Stimulated activated naive CD8-positive, alpha-beta T cell treated with anti-CD3 and anti-CD28 coated beads, Interleukin-15, Interleukin-2, amounts not matched to agents 100 ng/mL and 50 ng/mL, for 24 hours (primary cell): ENCODE measurements around the gene BABAM2.

Experiments
- H3K27ac Mint-ChIP-seq: one replicate; pipeline ENCODE4 v1.8.0; 2021; ENCODE audit warnings: mild to moderate bottlenecking, mixed read lengths
- H3K27me3 Mint-ChIP-seq: one replicate; pipeline ENCODE4 v1.8.0; 2021; ENCODE audit warnings: mixed read lengths
- H3K36me3 Mint-ChIP-seq: one replicate; pipeline ENCODE4 v1.8.0; 2021; ENCODE audit warnings: low read depth, mixed read lengths
- H3K4me1 Mint-ChIP-seq: one replicate; pipeline ENCODE4 v1.8.0; 2021; ENCODE audit warnings: low read depth, mixed read lengths
- H3K4me3 Mint-ChIP-seq: one replicate; pipeline ENCODE4 v1.8.0; 2021; ENCODE audit warnings: mild to moderate bottlenecking, mixed read lengths
- H3K9me3 Mint-ChIP-seq: one replicate; pipeline ENCODE4 v1.8.0; 2021; ENCODE audit warnings: mixed read lengths

BABAM2 gene

DNA sequence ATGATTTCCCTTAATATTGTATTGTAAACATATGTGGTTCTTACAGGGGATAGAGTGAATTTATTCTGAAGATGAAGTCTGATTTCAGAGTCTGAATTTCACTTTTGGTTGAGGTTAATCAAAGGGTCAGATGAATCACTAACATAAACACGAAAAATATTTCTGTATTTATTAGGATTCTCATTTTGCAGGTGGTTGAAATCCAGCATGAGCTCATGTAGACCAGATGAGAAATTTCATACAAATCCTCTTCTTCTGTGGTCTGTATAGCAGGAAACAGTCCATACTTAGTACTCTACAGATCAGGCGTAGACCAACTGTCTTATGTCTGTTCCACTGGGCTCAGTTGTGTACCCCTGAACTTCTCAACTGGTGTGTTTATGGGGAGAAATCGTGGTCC, 157.8 kb downstream of the BABAM2 start:
- H3K27me3 Mint-ChIP-seq: no peaks in the 10 kb centered on the region
- H3K36me3 Mint-ChIP-seq: peaks cover 27% of the 10 kb centered on the region
- H3K9me3 Mint-ChIP-seq: no peaks in the 10 kb centered on the region
- no peak overlapping the region for H3K27ac Mint-ChIP-seq
- H3K4me3 Mint-ChIP-seq: no peak overlapping the region
- H3K4me1 Mint-ChIP-seq: no peaks in the 10 kb centered on the region

DNA sequence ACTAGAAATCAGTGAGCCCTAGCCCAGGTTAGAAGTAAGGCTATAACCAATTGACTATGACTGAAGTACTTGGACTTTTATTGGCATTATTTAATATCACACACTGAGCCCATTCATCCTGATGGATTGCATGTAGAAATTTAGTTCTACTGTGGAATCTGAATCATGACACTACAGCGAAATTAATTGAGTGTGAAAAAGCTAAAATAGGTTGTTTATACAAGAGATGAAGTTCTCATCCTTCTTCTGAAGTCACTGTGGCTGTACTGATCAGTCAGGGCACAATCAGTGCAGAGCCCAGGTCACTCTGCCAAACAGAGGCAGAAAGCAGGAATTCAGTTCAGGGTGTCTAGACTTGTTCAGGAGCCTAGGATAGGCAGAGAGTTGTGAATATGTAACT, 158.9 kb downstream of the BABAM2 start:
- H3K27ac Mint-ChIP-seq: no peak overlapping the region
- H3K4me3 Mint-ChIP-seq: no peak overlapping the region
- H3K27me3 Mint-ChIP-seq: no peaks in the 10 kb centered on the region
- no peaks in the 10 kb centered on the region for H3K4me1 Mint-ChIP-seq
- peaks cover 27% of the 10 kb centered on the region for H3K36me3 Mint-ChIP-seq
- H3K9me3 Mint-ChIP-seq: no peaks in the 10 kb centered on the region

DNA sequence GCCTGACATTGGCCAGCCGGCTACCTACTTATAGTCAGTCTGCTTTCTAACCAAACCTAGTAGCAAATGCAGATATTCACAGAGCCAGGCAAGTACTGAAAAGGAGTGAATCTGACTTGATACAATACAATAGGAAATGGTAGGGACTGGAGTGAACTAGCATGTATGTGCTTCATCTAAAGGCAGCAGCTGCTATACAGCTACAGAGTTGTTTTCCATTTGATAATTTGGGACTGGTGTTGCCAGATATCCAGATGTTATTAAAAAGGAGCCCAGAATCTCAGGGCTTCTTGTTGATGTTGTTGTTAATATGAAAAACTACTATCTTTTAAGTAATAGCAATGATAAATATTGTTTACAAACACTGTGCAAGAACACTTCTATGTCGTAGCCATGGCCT, 159.4 kb downstream of the BABAM2 start:
- Mint-ChIP-seq H3K27me3 (no peaks in the 10 kb centered on the region), H3K4me3 (no peak overlapping the region), H3K9me3 (no peaks in the 10 kb centered on the region), H3K36me3 (peaks cover 30% of the 10 kb centered on the region), H3K27ac (no peak overlapping the region), H3K4me1 (peaks cover 3% of the 10 kb centered on the region)

DNA sequence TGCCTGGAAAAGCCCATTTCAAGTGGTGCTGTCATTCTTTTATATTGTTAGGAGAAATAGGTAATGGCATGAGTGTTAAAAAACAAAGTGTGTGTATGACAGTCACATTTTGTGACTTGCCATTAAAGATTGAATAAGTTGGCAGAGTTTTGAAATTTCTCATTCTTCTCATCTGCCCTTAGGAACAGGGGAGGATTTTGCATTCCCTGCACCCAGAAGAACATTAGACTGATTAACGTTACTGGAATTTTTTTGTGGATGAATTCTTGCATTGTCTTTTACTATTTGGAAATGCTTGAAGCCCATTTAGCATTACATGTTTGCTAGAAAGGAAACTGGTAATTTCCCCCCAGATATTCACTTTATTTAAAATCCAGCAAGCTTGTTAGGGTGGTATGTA, 162.2 kb downstream of the BABAM2 start:
- Mint-ChIP-seq H3K36me3 (peaks cover 36% of the 10 kb centered on the region), H3K27me3 (no peaks in the 10 kb centered on the region), H3K4me3 (no peak overlapping the region), H3K9me3 (peaks cover 4% of the 10 kb centered on the region), H3K27ac (no peak overlapping the region), H3K4me1 (peaks cover 18% of the 10 kb centered on the region)

DNA sequence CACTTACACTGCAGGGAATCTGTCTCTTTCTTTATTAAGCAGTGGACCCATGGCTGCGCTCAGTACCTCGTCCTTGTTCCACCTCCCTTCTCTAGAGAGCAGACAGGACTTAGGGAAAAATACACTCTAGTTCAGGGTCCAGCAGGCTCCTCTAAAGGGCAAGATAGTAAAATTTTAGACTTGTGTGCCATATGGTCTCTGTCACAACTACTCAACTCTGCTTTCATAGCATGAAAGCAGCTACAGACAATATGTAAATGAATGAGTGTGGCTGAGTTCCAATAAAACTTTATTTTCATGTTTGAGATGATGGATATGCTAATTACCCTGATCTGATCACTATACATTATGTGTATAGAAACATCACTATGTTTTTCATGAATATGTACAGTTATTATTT, 163.1 kb downstream of the BABAM2 start:
- H3K4me3 Mint-ChIP-seq: no peak overlapping the region
- H3K9me3 Mint-ChIP-seq: peaks cover 4% of the 10 kb centered on the region
- H3K27ac Mint-ChIP-seq: no peak overlapping the region
- H3K36me3 Mint-ChIP-seq: peaks cover 34% of the 10 kb centered on the region
- no peaks in the 10 kb centered on the region for H3K27me3 Mint-ChIP-seq
- H3K4me1 Mint-ChIP-seq: peaks cover 18% of the 10 kb centered on the region

DNA sequence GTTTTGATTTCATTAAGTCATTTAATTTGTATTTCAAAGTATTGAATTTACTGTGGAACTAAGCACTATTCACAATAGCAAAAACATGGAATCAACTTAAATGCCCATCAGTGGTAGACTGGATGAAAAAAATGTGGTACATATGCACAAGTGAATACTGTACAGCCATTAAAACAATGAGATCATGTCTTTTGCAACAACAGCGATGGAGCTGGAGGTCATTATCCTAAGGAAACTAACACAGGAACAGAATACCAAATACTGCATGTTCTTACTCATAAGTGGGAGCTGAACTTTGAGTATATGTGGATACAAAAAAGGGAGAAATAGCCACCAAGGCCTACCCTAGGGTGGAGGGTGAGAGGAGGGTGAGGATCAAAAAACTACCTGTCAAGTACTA, 164.4 kb downstream of the BABAM2 start:
- Mint-ChIP-seq H3K36me3 (peaks cover 33% of the 10 kb centered on the region), H3K27me3 (no peaks in the 10 kb centered on the region), H3K27ac (peak overlapping the region; percentile 61), H3K4me3 (no peak overlapping the region), H3K9me3 (peaks cover 4% of the 10 kb centered on the region), H3K4me1 (peaks cover 18% of the 10 kb centered on the region)

DNA sequence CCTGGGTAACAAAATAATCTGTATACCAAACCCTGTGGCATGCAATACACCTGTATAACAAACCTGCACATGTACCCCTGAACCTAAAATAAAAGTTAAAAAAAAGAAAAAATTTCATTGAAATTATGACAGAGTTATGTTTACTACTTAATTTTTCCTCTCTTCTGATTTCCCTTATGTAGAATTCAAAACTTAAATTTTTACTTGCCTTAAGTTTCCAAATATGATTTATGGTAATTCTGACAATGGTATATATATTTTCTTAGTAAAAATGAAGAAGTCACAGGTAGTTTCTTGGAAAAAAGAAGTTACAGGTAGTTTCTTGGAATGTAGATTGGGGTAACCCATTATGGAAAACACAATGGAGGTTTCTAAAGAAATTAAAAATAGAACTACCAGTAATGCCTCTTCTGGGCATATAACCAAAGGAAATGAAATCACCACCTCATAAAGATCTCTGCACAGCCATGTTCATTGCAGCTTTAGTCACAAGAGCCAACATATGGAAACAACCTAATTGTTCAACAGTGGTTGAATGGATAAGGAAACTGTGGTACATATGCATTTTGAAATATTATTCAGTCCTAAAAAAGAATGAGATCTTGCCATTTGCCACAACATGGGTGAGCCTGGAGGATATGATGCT, 164.9 kb downstream of the BABAM2 start:
- no peaks in the 10 kb centered on the region for H3K27me3 Mint-ChIP-seq
- peak overlapping the region; percentile 10 for H3K27ac Mint-ChIP-seq
- H3K9me3 Mint-ChIP-seq: peaks cover 4% of the 10 kb centered on the region
- H3K4me3 Mint-ChIP-seq: no peak overlapping the region
- H3K4me1 Mint-ChIP-seq: peaks cover 18% of the 10 kb centered on the region
- peaks cover 33% of the 10 kb centered on the region for H3K36me3 Mint-ChIP-seq

DNA sequence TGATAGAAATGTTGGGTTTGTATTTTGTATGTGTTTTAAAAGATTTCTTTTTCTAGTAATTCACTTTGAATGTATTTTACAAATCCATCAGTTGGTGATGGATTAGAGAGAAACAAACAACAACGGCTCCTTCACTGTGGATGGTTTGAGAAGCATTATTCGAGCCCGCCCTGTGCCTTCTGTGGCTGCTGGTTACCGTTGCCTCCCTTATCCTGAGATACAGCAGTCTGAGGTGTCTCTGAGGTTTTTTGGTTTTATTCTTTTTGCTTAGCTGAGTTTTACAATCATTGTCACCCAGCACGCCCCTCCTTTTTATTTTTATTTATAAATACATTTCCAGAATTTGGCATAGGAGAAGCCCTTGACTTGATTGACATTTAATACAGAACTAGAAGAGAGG, 168.3 kb downstream of the BABAM2 start:
- Mint-ChIP-seq H3K27ac (no peak overlapping the region), H3K4me3 (no peak overlapping the region), H3K36me3 (peaks cover 20% of the 10 kb centered on the region), H3K27me3 (no peaks in the 10 kb centered on the region), H3K4me1 (peaks cover 30% of the 10 kb centered on the region), H3K9me3 (peaks cover 4% of the 10 kb centered on the region)

DNA sequence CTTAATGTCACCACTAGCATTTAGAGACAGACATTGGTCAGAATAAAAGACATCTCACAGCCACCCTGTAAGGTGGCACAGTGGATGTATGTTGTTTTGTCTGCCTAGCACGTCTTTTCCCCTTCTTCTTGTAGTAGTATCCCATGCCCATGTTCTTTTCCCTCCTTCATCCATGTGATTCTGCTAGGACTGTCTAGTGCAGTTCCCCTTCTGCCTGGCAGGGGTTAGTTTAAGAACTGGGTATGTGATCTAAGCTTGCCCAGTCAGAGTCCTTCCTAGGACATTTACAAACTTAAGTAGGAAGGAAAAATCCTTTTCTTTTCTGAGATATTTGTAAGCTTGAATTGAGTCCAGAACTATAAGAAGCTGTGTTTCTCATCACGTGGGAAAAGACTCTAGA, 172.3 kb downstream of the BABAM2 start:
- Mint-ChIP-seq H3K4me3 (no peak overlapping the region), H3K4me1 (peaks cover 18% of the 10 kb centered on the region), H3K9me3 (no peaks in the 10 kb centered on the region), H3K27ac (no peak overlapping the region), H3K36me3 (peaks cover 12% of the 10 kb centered on the region), H3K27me3 (no peaks in the 10 kb centered on the region)

DNA sequence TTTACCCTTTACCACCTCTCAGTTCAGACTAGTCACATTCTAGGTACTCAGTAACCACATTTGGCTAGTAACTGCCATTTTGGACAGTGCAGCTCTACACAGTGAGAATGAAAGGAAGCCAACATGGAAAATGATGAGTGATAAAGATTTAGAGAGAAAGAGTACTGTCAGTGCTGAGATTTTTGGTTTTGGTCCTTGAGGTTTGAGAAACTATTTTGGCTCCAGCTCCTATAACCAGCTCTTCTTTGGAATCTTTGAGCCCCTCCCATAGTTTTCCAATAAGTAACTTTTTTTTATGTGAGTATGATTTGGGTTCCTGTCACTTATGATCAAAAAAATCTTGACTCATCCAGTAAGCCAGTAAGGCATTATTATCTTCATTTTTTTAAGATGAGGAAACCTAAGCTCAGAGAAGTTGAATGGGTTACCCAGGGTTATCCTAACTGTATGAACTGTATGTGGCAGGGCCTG, 173.0 kb downstream of the BABAM2 start:
- Mint-ChIP-seq H3K4me1 (peaks cover 18% of the 10 kb centered on the region), H3K4me3 (no peak overlapping the region), H3K27ac (no peak overlapping the region), H3K36me3 (peaks cover 9% of the 10 kb centered on the region), H3K9me3 (no peaks in the 10 kb centered on the region), H3K27me3 (no peaks in the 10 kb centered on the region)

DNA sequence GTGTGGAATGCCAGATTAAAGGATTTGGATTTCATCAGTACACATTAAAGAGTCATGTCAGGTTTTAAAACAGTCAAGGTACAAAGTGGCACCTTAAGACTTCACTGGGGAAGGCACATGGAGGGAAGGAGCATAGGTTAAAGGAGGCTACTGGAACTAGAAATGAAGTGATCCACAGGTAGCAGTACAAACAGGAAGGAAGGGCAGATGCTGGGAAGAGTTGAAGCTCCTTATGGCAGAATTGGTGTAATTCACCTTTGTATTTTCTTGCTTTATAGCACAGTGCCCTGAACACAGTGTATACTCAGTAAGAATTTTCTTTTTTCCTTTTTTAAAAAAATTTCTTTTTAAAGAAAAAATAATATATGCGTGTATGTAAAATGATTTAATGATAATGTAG, 177.1 kb downstream of the BABAM2 start:
- Mint-ChIP-seq H3K4me3 (no peak overlapping the region), H3K27me3 (no peaks in the 10 kb centered on the region), H3K4me1 (peaks cover 18% of the 10 kb centered on the region), H3K36me3 (peaks cover 5% of the 10 kb centered on the region), H3K27ac (no peak overlapping the region), H3K9me3 (no peaks in the 10 kb centered on the region)

DNA sequence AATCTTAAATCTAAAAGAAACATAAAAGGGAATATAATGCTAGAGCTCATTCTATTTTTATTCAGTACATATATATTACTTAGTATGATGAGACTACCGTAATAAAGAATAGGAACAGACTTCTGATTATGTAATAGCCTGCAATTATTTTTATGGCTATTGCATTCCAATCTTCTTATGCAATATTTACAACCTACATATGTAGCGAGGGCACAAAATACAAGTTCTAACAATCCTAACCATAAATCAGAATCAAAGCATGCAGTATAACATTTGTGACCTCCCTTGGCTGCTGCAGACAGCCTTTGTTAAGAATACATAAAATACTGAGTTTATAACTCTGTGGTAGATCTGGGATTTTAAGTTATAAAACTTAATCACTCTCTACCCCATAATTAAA, 177.6 kb downstream of the BABAM2 start:
- Mint-ChIP-seq H3K4me3 (no peak overlapping the region), H3K4me1 (peaks cover 13% of the 10 kb centered on the region), H3K9me3 (no peaks in the 10 kb centered on the region), H3K27ac (no peak overlapping the region), H3K36me3 (peaks cover 5% of the 10 kb centered on the region), H3K27me3 (no peaks in the 10 kb centered on the region)

DNA sequence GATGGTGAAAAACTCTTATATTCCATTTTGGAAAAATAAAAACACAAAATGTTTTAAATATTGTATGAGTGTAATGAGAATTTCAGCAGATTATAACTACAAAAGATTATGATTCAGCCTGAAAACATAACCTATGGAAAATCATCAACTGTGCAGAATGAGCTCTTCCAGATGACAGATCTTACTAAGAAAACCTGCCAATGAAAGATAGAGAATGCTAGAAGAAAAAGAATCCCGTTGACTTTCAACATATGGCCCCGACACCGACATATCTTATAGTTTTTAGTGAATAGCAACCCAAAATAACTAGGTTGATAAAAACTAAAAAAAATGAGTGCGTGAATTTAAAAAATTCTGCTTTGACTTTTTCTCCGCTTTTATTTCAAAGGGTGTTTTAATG, 178.0 kb downstream of the BABAM2 start:
- peaks cover 8% of the 10 kb centered on the region for H3K4me1 Mint-ChIP-seq
- H3K36me3 Mint-ChIP-seq: peaks cover 5% of the 10 kb centered on the region
- H3K4me3 Mint-ChIP-seq: no peak overlapping the region
- H3K27me3 Mint-ChIP-seq: no peaks in the 10 kb centered on the region
- H3K27ac Mint-ChIP-seq: no peak overlapping the region
- H3K9me3 Mint-ChIP-seq: no peaks in the 10 kb centered on the region

DNA sequence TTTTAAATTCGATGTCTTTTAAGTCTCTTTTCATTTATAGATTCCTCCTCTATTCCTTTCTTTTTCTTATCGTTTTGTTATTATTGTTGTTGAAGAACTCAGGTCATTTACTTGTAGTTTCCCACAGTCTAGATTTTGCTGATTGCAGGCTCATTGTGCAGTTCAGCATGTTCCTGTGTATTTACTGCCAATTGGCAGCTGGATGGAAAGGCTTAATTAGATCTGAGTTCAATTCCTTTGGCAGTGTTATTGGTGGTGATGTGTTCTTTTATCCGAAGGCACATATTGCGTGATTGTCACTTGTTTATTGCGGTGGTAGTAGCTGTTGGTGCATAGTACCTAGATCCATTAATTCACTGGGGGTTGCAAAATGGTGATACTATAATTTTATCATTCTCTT, 180.7 kb downstream of the BABAM2 start:
- Mint-ChIP-seq H3K27ac (no peak overlapping the region), H3K36me3 (peaks cover 5% of the 10 kb centered on the region), H3K9me3 (no peaks in the 10 kb centered on the region), H3K4me3 (no peak overlapping the region), H3K27me3 (no peaks in the 10 kb centered on the region), H3K4me1 (no peaks in the 10 kb centered on the region)

DNA sequence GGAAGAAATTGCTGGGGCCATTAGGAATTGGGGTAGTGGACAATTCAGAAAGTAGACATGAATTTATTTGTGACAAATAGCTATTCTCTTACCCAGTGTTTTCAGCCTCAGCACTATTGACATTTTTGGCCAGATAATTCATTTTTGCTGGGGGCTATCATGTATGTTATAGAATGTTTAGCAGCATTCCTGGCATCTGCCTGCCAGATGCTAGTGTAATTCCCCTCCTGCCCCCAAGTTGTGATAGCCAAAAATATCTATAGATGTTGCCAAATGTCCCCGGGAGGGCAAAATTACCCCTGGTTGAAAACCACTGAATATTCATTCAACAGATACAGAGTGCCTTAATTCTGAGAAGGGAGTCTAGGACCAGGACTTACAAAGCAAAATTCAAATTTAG, 183.6 kb downstream of the BABAM2 start:
- H3K27me3 Mint-ChIP-seq: no peaks in the 10 kb centered on the region
- no peaks in the 10 kb centered on the region for H3K4me1 Mint-ChIP-seq
- no peak overlapping the region for H3K27ac Mint-ChIP-seq
- H3K9me3 Mint-ChIP-seq: no peaks in the 10 kb centered on the region
- no peak overlapping the region for H3K4me3 Mint-ChIP-seq
- no peaks in the 10 kb centered on the region for H3K36me3 Mint-ChIP-seq

DNA sequence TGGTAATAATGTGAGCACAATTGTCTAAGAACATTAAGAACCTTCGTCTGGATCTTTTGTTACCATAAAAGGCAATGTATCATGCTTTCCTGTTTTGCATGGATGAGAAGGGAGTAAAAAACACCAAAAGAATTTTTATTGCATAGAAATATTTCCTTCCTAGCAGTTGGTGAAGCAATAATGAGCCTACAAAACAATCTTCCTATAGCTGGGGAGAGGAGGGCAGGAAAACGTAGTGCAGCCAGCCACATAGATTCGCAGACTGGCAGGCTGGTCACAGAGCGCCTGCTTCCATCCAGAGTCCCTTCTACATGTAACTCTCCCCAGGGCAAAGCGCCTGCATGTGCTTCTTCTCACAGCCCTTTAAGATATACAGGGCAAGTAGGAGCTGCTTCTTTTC, 190.4 kb downstream of the BABAM2 start:
- Mint-ChIP-seq H3K9me3 (no peaks in the 10 kb centered on the region), H3K27ac (no peak overlapping the region), H3K4me1 (peaks cover 24% of the 10 kb centered on the region), H3K36me3 (no peaks in the 10 kb centered on the region), H3K4me3 (no peak overlapping the region), H3K27me3 (no peaks in the 10 kb centered on the region)
